ENCODE measurements around the gene PDZRN4.
A peak's percentile ranks its signal among the peaks of the same experiment; 100 is the strongest.
"Not testable (repeated sequence)": the region's sequence is repeated elsewhere in the genome, so short reads cannot be mapped to it uniquely, and the experiment has no call there.

Gene PDZRN4

GRCh38 chr12:41286426-41286825 is 98.3 kb downstream of the PDZRN4 start:
- DNase-seq (ENCODE audit: low spot score) = no peak

DNA sequence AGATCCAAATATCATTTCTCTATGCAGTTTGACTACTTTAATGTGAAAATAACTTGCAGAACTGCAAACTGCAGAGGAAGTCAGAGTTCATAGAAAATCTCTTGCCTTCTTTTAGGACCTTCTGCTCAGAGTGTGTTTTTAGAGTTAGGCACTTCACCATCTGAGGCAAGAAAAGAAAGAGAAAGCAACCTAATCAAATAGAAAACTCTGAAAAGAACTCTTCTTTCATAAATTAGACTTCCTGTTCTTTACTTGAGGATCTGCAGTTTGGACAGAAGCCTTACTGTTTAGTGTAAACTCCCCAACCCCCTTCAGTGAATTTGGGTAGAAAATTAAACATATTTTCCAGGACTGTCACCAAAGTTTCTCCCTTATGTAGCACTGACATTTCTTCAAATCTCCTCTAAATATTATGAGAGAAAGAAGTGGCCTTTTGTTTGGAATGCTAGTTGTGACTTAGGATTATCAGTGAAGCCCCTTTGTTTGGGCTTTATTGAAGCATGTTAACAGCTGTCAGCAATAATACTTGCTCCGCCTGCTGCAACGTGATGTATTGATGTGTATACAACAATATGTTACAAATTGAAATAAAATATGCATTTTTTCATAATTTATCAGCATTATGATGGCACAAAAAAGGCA is 99.5 kb downstream of the PDZRN4 start:
- peak; percentile 41 for DNase-seq (ENCODE audit: low spot score)

GRCh38 chr12:41288142-41288811 is 100.2 kb downstream of the PDZRN4 start:
- no peak for DNase-seq (ENCODE audit: low spot score)

DNA sequence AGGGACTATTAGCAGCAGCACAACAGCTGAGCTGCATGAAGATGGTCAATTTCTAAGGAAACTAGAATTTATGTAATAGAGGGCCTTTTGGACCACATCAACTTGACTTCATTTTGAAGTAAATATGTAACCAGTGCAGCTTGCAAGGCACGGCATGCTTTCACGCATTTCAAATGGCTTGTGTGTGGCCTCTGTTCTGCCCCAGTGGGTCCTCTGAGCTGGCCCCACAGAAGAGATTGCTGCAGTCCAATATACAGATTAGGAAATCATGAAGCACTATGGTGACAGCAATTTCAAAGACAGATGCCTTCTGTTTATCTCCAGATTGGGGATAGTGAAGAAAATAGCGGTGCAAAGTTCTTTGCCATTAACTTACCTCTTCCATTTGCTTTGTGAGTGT is 101.4 kb downstream of the PDZRN4 start:
- no peak for DNase-seq (ENCODE audit: low spot score)

DNA sequence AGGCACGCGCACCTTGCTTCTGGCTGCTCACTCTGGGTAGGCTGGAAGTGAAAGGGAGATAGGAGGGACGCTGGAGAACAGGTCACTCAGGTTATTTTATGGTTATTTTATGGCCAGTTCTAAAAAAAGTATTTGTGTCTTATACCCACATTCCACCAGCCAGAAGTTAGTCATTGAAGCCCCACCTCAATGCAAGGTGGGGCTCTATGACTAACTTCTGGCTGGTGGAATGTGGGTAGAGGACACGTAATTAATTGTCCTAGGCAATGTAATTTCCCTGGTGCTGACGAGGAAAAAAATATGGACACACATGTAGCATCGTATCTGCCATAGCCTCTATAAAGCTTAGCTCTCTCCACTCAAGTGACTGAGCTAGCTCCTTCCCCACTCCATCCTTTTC is 104.9 kb downstream of the PDZRN4 start:
- no peak for DNase-seq (ENCODE audit: low spot score)

DNA sequence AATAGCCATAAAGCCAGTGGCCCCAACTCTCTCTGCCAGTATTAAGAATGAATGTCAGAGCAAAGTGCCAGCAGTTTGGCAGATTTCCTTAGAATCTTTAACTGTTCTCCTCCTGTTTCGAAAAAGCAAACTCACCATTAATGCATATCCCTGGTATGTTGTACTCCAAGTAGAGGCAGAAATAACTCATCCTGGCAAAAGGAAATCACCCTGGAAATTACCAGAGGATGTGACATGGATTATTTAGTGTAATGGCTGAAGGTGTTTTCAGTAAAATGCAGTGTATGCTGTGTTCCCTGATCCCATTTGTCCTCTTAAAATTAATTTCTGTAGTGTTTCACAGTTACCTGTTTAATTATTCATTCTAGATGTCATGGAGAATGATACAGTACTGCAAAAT is 105.3 kb downstream of the PDZRN4 start:
- no peak for DNase-seq (ENCODE audit: low spot score)

DNA sequence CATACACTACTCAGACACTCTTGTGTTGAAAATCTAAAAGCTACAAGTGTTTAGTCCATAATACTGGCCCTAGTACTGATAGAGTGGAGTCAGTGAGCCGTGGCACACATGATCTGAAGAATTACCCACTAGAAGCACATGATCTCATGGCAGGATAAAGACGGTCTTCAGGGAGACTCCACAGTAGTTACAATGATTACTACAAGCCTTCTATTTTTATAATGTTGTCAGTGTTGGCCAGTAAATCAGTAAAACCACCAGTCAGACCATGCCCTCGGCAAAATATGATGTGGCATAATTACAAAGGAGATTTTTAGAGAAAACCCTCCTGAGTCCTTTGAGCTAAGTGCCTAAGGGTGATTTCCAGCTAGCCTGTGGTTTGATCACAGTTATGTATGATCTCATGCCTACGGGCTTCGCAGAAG is 114.9 kb downstream of the PDZRN4 start:
- DNase-seq (ENCODE audit: low spot score) = peak; percentile 70

DNA sequence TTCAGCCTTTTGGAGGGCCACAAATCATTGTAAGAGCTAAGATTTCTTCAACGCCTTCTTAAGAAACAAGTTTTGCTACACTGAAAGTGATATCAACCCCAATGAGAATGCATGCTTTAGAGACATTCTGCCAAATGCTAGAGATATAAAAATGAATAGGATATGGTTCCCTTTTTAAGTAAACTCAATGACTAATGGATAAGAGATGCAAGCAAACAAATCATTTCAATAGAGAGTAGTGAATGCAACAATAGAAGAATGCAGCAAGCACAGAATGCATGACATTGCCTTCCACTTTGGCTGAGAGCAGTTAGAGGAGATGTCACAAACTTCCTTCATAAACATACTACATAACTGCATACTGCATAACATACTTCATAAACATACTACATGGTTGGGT is 116.4 kb downstream of the PDZRN4 start:
- no peak for DNase-seq (ENCODE audit: low spot score)

DNA sequence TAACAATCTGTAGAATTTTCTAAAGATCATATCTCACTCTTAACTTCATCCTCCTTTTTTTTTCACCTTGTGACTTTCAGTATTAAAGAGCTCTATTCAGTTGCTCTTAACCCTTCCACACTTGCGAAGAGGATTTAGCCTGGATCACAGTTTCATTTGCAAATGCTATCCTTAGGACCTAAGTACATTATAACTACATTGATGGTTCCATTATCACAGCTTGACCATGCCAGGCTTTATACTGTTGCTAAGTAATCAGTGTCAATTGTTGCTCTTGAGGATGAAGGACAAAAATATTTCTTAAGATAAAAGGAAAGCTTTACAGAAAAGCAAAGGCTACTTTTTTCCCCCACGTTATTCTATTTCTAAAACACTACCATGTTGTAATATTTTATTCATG is 122.2 kb downstream of the PDZRN4 start:
- DNase-seq (ENCODE audit: low spot score) = no peak

GRCh38 chr12:41311883-41312282 is 123.8 kb downstream of the PDZRN4 start:
- no peak for DNase-seq (ENCODE audit: low spot score)

- not testable (repeated sequence) for DNase-seq (ENCODE audit: low spot score)
Observed at GRCh38 chr12:41312451-41312850, 124.3 kb downstream of the PDZRN4 start.

- no peak for DNase-seq (ENCODE audit: low spot score)
Observed at GRCh38 chr12:41325336-41325735, 137.2 kb downstream of the PDZRN4 start.

GRCh38 chr12:41327096-41327895 is 139.2 kb downstream of the PDZRN4 start:
- DNase-seq (ENCODE audit: low spot score) = no peak

GRCh38 chr12:41333974-41334373 is 145.9 kb downstream of the PDZRN4 start:
- DNase-seq (ENCODE audit: low spot score) = no peak

DNA sequence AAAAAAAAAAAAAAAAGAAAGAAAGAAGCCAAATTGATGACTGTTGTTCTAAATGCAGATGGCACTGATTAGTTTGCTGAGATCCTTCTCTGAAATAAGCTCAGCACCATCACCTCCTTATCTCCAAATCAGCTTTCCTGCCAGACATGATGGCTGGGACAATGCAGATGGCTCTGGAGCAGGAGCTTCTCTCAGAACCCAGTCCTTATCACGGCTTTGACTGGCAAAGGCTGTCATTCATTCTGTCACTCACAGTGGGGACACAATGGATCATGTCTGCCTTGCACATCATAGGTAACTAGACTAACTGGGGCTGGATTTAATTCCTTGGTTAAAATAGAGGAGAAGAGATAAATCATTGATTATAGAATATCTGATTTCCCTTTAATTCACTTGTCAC is 146.3 kb downstream of the PDZRN4 start:
- DNase-seq (ENCODE audit: low spot score) = no peak

DNA sequence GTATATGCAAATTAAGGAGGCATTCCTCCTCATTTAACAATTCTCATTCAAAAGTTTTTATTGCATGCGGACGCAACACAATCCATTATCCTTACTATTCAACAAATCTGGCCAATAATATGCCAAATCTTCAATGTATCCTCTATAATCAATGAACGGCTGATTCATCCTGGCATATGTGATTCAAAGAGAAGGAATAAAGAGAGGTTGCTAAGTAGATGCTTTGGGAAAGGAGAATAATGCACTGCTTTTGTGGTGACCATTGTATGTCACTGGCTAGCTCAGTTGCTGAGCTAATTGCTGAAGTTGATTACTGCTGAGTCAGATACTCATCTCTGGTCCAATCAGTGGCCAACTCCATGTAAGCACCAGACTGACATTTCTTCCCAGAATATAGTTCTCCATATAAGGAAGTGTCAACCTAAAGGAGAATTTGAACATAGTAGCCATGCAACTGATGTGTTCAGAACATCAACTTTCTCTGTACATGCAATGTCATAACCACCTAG is 148.0 kb downstream of the PDZRN4 start:
- DNase-seq (ENCODE audit: low spot score) = no peak

DNA sequence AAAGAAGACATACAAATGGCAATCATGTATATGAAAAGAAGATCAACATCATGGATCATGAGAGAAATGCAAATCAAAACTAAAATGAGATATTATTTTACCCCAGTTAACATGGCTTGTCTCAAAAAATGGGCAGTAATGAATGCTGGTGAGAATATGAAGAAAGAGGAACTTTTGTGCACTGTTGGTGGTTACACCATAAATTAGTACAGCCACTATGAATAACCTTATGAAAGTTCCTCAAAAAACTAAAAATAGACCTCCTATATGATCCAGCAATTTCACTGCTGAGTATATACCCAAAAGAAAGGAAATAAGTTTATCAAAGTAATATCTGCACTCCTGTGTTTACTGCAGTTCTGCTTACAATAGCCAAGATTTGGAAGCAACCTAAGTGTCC is 151.7 kb downstream of the PDZRN4 start:
- no peak for DNase-seq (ENCODE audit: low spot score)

DNA sequence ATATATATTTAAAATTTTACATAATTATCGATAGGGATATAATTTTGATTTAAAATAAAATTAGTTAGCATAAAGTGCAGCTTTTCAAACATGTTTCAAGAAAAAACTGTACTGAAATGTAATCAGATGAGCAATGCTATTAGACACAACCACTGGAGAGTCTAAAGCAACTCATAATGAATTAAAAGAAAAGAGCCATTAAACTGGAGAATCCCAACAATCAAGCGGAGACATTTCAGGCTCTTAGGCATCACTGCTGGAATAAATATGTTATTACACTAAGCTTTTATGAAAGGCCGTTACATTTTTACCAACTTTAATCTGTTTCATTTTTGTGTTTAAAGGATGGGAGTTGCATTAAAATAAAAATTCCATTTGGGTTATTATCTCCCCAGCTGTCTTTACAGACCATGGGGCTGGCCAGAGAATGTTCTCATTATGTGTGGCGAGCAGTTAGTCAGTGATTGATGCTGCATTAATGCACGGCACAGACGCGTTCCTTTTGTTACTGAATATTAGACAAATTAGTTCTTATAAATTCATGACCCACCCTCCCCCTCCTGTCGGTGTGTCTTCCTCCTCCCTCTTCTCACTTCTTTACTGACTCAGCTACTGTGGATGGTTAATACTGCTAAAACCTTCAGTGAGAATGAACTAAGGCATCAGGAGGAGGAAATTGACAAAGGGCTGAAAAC is 156.8 kb downstream of the PDZRN4 start:
- DNase-seq (ENCODE audit: low spot score) = peak; percentile 29

- no peak for DNase-seq (ENCODE audit: low spot score)
Observed at GRCh38 chr12:41348198-41348597, 160.1 kb downstream of the PDZRN4 start.

DNA sequence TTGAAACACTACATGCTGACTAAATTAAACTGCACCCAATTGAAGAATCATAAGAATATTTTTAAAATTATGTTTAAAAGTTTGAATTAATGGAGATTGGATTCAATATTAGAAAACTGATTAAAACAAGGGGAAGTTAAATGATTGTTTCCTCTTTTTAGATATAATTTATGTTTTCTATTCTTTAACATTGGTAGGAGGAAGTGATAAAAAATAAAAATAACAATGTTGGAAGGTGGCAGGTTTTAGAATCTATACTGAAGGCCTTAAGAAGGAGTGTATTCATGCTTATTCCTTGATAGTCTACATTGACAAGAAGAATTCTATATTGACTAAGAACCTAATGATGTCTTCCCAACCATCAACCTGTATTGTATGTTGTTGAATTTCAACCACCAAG is 168.1 kb downstream of the PDZRN4 start:
- DNase-seq (ENCODE audit: low spot score) = no peak

DNA sequence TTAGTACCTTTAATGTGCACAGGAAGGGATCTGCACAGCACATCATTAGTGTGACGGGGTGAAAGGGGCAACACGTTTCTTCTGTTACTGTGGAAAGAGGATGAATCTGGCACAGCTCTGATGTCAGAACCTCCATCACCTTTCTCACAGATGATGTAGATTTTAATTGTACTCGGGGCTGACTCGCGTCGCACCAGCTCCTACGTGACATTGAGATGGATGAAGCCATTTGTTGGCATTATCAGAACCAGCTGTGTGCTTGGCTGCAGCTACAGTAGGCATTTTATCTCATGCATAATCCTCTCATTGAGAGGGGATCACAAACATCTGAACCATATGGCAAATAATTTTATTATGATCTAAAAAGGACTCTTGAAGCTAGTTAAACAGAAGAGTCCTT is 173.6 kb downstream of the PDZRN4 start:
- no peak for DNase-seq (ENCODE audit: low spot score)

- no peak for DNase-seq (ENCODE audit: low spot score)
Observed at GRCh38 chr12:41362510-41362909, 174.4 kb downstream of the PDZRN4 start.
